ENCODE data around the gene TOB1. TPM values are rescaled to one million over a fixed set of nuclear protein-coding genes. Genes with fewer than 3 reads are reported as not detected.

The TOB1 gene
- total RNA-seq, 1 experiment from 2014 or later, result 114 TPM

- Histone ChIP-seq H3K4me3 (ENCODE audit: low read depth, low read length) (no peak overlapping the region), H3K27me3 (replicated peaks; ENCODE audit: control insufficient read depth, insufficient read depth, low read length) (no peaks in the 10 kb centered on the region), H3K36me3 (ENCODE audit: control insufficient read depth, insufficient read depth, low read length) (no peaks in the 10 kb centered on the region), H3K4me1 (peaks cover 10% of the 10 kb centered on the region; the same call in 1 of the 2 replicates), H3K9me3 (no peaks in the 10 kb centered on the region)
- no TSS peak for BruUV-seq (replicated peaks)
- TF ChIP-seq CTCF (IDR thresholded peaks at IDR 0.05; ENCODE audit: insufficient read depth in 1 of 2, low read depth in 1 of 2, low read length in 1 of 2, severe bottlenecking in 1 of 2, unreplicated experiment in 1 of 2), result no peak
- Mint-ChIP-seq H3K4me3 (ENCODE audit: unreplicated experiment) (no peak overlapping the region), H3K4me1 (ENCODE audit: low read depth, unreplicated experiment) (peaks cover 7% of the 10 kb centered on the region), H3K36me3 (ENCODE audit: insufficient read depth, unreplicated experiment) (no peaks in the 10 kb centered on the region), H3K27ac (ENCODE audit: unreplicated experiment) (no peak overlapping the region), H3K9me3 (ENCODE audit: unreplicated experiment) (no peaks in the 10 kb centered on the region), H3K27me3 (ENCODE audit: insufficient read depth, unreplicated experiment) (no peaks in the 10 kb centered on the region)
- DNase-seq, result no peak
- CTCF ChIA-PET, result interaction anchor here (0.6 to 1.8 kb wide), 2 partner anchors 46 to 294 kb away, joined by 3 to 14 read pairs; no protein-coding TSS in a partner anchor
- POLR2A ChIA-PET, result no interaction called here
- intact Hi-C loops (cut with micrococcal nuclease; ENCODE audit: unreplicated experiment), result no loop called here
Measured at GRCh38 chr17:50829332-50829731, 36.8 kb downstream of the TOB1 start.

DNA sequence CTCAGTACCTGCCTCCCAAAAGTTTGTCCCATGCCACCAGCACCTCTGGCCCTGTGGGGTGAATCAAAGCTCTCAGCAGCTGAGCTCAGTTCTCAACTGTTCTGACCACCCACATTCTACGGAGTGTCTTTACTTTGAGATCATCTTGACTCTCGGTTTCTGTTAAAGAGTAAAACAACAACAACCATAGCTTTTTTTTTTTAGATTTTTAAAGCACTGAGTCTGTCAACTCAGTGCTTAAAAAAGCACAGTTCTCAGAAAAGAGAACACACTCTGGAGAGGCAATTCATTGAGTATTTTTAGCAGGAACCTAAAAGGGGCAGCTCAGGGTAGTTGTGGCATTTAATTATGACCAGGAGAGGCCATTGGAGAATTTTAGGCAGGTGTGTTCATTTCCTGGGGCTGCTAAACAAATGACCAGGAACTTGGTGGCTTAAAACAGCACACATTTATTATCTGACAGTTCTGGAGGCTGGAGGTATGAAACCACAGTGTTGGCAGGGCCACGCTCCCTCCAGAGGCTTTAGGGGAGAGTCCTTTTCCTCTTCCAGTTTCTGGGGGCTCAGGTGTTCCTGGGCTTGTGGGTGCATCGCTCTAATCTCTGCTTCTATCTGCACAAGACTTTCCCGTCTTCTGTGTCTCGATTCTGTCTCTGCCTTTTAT, 37.5 kb downstream of the TOB1 start:
- intact Hi-C loops (cut with micrococcal nuclease; ENCODE audit: unreplicated experiment), result no loop called here
- no peak for DNase-seq
- no peaks in the 10 kb centered on the region for H3K36me3 ChIP-seq (ENCODE audit: control insufficient read depth, insufficient read depth, low read length)
- no peaks in the 10 kb centered on the region for H3K9me3 ChIP-seq
- Mint-ChIP-seq H3K36me3 (ENCODE audit: insufficient read depth, unreplicated experiment) (no peaks in the 10 kb centered on the region), H3K27ac (ENCODE audit: unreplicated experiment) (no peak overlapping the region), H3K4me1 (ENCODE audit: low read depth, unreplicated experiment) (peaks cover 7% of the 10 kb centered on the region), H3K9me3 (ENCODE audit: unreplicated experiment) (peaks cover 6% of the 10 kb centered on the region), H3K27me3 (ENCODE audit: insufficient read depth, unreplicated experiment) (no peaks in the 10 kb centered on the region), H3K4me3 (ENCODE audit: unreplicated experiment) (no peak overlapping the region)
- H3K27me3 ChIP-seq (replicated peaks; ENCODE audit: control insufficient read depth, insufficient read depth, low read length), result no peaks in the 10 kb centered on the region
- H3K4me3 ChIP-seq (ENCODE audit: low read depth, low read length), result no peak overlapping the region
- no TSS peak for BruUV-seq (replicated peaks)
- TF ChIP-seq CTCF (IDR thresholded peaks at IDR 0.05; ENCODE audit: insufficient read depth in 1 of 2, low read depth in 1 of 2, low read length in 1 of 2, severe bottlenecking in 1 of 2, unreplicated experiment in 1 of 2), result no peak
- peaks cover 10% of the 10 kb centered on the region; the same call in 1 of the 2 replicates for H3K4me1 ChIP-seq
- CTCF ChIA-PET, result interaction anchor here (0.7 to 1.1 kb wide), 4 partner anchors 9 to 232 kb away, joined by 3 to 4 read pairs (median 4); no protein-coding TSS in a partner anchor
- POLR2A ChIA-PET, result no interaction called here

DNA sequence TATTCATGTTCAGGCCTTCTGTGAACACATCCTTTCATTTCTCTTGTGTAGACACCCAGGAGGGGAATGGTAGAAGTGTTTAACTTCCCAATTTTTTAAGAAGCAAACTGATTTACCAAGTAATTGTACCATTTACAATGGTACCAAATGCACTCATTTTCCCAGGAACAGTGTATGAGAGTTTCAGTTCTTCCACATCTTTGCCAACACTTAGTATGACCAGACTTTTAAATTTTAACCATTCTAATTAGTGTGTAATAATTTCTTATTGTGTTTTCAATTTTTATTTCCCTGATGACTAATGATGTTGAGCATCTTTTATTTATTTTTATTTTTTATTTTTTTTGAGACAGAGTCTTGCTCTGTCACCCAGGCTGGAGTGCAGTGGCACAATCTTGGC, 41.0 kb downstream of the TOB1 start:
- no TSS peak for BruUV-seq (replicated peaks)
- POLR2A ChIA-PET, result no interaction called here

More for the DNA sequence above, 41.0 kb downstream of the TOB1 start:
- Mint-ChIP-seq H3K4me1 (ENCODE audit: low read depth, unreplicated experiment) (no peaks in the 10 kb centered on the region), H3K36me3 (ENCODE audit: insufficient read depth, unreplicated experiment) (no peaks in the 10 kb centered on the region), H3K27me3 (ENCODE audit: insufficient read depth, unreplicated experiment) (no peaks in the 10 kb centered on the region), H3K9me3 (ENCODE audit: unreplicated experiment) (peaks cover 10% of the 10 kb centered on the region), H3K27ac (ENCODE audit: unreplicated experiment) (no peak overlapping the region), H3K4me3 (ENCODE audit: unreplicated experiment) (no peak overlapping the region)
- Histone ChIP-seq H3K36me3 (ENCODE audit: control insufficient read depth, insufficient read depth, low read length) (no peaks in the 10 kb centered on the region), H3K4me3 (ENCODE audit: low read depth, low read length) (no peak overlapping the region), H3K27me3 (replicated peaks; ENCODE audit: control insufficient read depth, insufficient read depth, low read length) (no peaks in the 10 kb centered on the region), H3K4me1 (no peaks in the 10 kb centered on the region), H3K9me3 (peaks cover 8% of the 10 kb centered on the region; the same call in 1 of the 2 replicates)
- TF ChIP-seq CTCF (IDR thresholded peaks at IDR 0.05; ENCODE audit: insufficient read depth in 1 of 2, low read depth in 1 of 2, low read length in 1 of 2, severe bottlenecking in 1 of 2, unreplicated experiment in 1 of 2), result no peak
- CTCF ChIA-PET, result no interaction called here
- no peak for DNase-seq
- intact Hi-C loops (cut with micrococcal nuclease; ENCODE audit: unreplicated experiment), result no loop called here

Data from Caco-2 (cell line).